ENCODE data around the gene FIGLA.
"Not testable (repeated sequence)": the region's sequence is repeated elsewhere in the genome, so short reads cannot be mapped to it uniquely, and the experiment has no call there.

The FIGLA gene

GRCh38 chr2:70746094-70746974 is 44.1 kb downstream of the FIGLA start:
- DNase-seq (ENCODE audit: low read depth in 2 of 2) = no peak

GRCh38 chr2:70745276-70745825 is 45.1 kb downstream of the FIGLA start:
- no peak for DNase-seq (ENCODE audit: low read depth in 2 of 2)

- no peak for DNase-seq (ENCODE audit: low read depth in 2 of 2)
These were observed 46.0 kb downstream of the FIGLA start for GRCh38 chr2:70744397-70744796.

GRCh38 chr2:70743677-70744076 is 46.8 kb downstream of the FIGLA start:
- DNase-seq (ENCODE audit: low read depth in 2 of 2) = no peak

- DNase-seq (ENCODE audit: low read depth in 2 of 2) = no peak
These were observed 47.4 kb downstream of the FIGLA start for GRCh38 chr2:70743068-70743467.

- not testable (repeated sequence) for DNase-seq (ENCODE audit: low read depth in 2 of 2)
These were observed 51.0 kb downstream of the FIGLA start for GRCh38 chr2:70739492-70739891.

GRCh38 chr2:70738159-70738558 is 52.3 kb downstream of the FIGLA start:
- DNase-seq (ENCODE audit: low read depth in 2 of 2) = no peak

GRCh38 chr2:70735071-70735470 is 55.4 kb downstream of the FIGLA start:
- no peak for DNase-seq (ENCODE audit: low read depth in 2 of 2)

- DNase-seq (ENCODE audit: low read depth in 2 of 2) = no peak
These were observed 56.7 kb downstream of the FIGLA start for GRCh38 chr2:70733646-70734180.

GRCh38 chr2:70732766-70733645 is 57.4 kb downstream of the FIGLA start:
- no peak for DNase-seq (ENCODE audit: low read depth in 2 of 2)

- no peak for DNase-seq (ENCODE audit: low read depth in 2 of 2)
These were observed 59.7 kb downstream of the FIGLA start for GRCh38 chr2:70730730-70731129.

GRCh38 chr2:70729647-70730046 is 60.8 kb downstream of the FIGLA start:
- DNase-seq (ENCODE audit: low read depth in 2 of 2) = no peak

GRCh38 chr2:70728128-70728527 is 62.3 kb downstream of the FIGLA start:
- DNase-seq (ENCODE audit: low read depth in 2 of 2) = no peak
